ENCODE data around the gene SKI.

DNA sequence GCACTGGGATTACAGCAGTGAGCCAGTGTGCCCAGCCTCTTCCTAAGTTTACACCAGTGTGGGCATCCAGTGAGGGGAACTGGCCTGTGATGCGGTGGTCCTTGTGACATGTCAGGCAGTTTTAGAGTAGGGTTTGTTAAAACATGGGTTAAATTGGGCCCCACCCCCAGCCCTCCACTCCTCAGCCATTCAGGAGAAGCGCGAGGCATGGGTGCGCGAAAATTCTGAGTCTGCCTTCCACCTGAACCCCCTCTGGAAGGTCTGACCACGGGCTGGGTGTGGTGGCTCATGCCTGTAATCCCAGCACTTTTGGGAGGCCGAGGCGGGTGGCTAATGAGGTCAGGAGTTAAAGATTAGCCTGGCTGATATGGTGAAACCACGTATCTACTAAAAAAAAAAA lies 51.7 kb downstream of the SKI start:
- TF ChIP-seq EP300 (IDR thresholded peaks at IDR 0.05) (no peak), POLR2A (IDR thresholded peaks at IDR 0.05) (no peak), POLR2AphosphoS5 (IDR thresholded peaks at IDR 0.05) (no peak)
- TF ChIP-seq, protein P1, sequence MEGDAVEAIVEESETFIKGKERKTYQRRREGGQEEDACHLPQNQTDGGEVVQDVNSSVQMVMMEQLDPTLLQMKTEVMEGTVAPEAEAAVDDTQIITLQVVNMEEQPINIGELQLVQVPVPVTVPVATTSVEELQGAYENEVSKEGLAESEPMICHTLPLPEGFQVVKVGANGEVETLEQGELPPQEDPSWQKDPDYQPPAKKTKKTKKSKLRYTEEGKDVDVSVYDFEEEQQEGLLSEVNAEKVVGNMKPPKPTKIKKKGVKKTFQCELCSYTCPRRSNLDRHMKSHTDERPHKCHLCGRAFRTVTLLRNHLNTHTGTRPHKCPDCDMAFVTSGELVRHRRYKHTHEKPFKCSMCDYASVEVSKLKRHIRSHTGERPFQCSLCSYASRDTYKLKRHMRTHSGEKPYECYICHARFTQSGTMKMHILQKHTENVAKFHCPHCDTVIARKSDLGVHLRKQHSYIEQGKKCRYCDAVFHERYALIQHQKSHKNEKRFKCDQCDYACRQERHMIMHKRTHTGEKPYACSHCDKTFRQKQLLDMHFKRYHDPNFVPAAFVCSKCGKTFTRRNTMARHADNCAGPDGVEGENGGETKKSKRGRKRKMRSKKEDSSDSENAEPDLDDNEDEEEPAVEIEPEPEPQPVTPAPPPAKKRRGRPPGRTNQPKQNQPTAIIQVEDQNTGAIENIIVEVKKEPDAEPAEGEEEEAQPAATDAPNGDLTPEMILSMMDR (IDR thresholded peaks at IDR 0.05), result no peak
